SIG-M5 (cell line): Measurements from ENCODE around the gene HNRNPH3.
"Not testable (repeated sequence)": the region's sequence is repeated elsewhere in the genome, so short reads cannot be mapped to it uniquely, and the experiment has no call there.

Experiments
- DNase-seq: peaks from one replicate; lab custom pipeline; 2025; lab: John Stamatoyannopoulos, UW

Gene HNRNPH3

DNA sequence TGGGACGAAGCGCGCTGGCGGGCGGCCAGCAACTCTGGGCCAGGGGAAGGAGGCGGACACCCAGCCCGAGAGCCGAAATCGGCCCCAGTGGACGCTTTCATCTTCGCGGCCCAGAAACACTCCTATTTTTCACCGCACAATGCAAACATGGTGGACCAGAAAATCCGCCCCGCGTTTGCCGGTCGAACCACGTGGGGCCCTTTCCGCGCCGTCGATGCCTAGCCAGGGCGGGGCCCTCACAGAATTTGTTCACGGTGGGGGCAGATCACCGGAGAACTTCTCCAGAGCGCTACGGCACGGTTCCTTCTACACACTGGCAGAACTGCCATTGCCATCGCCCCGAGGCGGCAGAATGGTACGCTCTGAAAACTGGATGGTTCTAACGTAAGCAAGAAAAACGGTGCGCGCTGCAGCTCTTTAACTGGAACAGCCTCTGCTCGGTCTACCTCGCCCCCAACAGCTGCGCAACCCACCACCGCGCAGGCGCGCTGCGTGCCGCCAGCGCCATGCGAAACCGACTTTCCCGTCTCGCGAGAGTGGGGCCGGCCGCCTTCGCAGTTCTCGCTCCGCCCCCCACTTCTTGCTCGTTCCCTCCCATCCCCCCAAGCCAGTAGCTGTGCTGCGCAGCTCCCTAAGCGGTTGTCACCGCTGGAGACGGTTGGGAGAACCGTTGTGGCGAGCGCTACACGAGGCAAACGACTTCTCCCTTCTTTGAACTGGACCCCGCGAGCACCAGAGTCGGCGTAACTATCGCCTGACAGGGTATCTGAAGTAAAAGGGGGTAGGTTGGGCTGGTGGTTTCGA, at the start of gene HNRNPH3:
TSS of gene HNRNPH3 (plus strand) at position 610 of the 804 bp plus-strand sequence. CDS start 5,158 bp downstream, outside the sequence.
- peak; percentile 32 for DNase-seq

GRCh38 chr10:68284062-68285001, 47.5 kb upstream of the HNRNPH3 start:
- DNase-seq: no peak

DNA sequence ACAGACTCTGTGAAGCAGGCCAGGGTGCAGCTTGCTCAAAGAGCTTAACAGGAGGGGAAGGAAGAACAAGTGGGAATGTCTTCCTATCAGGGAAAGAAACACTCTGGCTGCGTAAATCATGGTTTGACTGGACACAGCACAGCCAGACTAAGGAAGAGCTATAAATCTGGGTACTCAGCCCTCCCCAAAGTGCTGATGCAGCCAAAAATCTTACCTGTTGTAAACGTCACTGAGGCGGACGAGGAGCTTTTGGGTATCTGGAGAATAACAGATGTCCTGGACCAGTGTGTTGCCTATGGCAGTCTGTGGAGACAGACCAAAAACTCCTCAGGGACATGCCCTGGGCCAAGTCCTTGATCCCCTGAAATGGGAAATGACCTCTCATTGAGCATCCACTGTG, 43.1 kb upstream of the HNRNPH3 start:
- no peak for DNase-seq

GRCh38 chr10:68290736-68291135, 41.1 kb upstream of the HNRNPH3 start:
- DNase-seq: no peak

DNA sequence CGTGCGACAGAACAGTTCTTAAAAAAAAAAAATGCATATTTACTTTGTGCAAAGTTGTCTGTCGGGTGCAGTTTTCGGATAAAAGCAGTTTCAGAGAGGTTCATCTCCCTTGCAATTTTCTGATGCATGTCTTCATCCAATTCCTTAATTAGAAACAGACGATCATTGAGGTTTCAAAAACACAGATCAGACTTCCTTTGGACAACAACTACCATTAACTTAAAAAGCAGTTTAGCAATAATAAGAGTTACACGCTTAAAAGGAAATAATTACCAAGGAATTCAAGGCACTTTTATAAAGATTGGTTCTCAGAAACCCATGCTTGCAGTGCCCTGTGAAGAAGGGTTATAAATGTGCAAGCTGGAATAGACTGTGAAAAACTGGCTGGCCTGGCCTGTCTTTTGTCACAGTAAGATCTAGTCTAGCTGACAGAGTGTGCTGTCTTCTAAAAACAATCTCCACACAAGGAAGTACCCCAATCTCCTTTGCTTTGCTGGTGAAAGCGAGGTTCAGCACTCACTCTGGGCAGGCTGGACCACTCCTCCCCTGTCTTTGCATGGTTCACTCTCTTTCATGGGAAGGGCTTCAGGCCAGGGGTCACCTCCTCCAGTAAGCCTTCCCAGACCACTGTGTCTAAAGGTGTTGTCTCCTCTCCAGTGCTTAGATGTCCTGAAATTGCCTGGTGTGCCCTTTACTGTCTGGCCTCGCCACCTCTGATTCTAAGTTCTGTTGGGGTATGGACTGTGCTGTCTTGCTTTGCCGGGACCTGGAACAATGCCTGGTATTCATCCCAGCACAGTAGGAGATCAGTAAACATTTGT, 34.8 kb upstream of the HNRNPH3 start:
- DNase-seq: no peak

- no peak for DNase-seq
These were observed 30.6 kb upstream of the HNRNPH3 start for GRCh38 chr10:68301301-68301700.

- no peak for DNase-seq
These were observed 29.9 kb upstream of the HNRNPH3 start for GRCh38 chr10:68301790-68302502.

- no peak for DNase-seq
These were observed 29.4 kb upstream of the HNRNPH3 start for GRCh38 chr10:68302503-68302823.

DNA sequence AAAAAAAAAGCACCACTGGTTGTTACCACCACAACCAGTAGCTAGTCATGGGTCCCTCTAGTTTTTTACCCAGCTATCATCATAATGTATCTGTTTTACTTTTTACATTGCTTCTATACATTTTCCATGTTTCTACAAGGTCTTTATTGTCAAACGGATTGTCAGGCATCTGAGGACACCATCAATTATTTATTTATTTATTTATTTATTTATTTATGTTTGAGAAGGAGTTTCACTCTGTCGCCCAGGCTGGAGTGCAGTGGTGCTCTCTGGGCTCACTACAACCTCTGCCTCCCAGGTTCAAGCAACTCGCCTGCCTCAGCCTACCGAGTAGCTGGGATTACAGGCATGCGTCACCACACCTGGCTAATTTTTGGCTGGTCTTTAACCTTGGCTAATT, 29.0 kb upstream of the HNRNPH3 start:
- DNase-seq: no peak

GRCh38 chr10:68303849-68304412, 27.9 kb upstream of the HNRNPH3 start:
- no peak for DNase-seq

- DNase-seq: no peak
These were observed 26.0 kb upstream of the HNRNPH3 start for GRCh38 chr10:68305854-68306253.

- no peak for DNase-seq
These were observed 21.3 kb upstream of the HNRNPH3 start for GRCh38 chr10:68310531-68310930.

DNA sequence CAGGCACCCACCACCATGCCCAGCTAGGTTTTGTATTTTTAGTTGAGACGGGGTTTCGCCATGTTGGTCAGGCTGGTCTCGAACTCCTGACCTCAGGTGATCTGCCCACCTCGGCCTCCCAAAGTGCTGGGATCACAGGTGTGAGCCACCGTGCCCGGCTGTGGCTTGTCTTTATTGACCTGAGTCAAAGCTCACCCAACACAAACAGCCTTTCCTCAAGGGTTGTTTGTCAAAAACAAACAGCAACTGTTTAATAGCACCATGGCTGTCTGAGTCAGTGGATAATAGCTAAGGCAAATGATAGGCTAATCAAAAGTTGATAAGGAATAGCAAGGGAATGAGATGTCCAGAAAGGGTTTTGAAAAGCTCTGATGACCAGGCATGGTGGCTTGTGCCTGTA, 16.9 kb upstream of the HNRNPH3 start:
- DNase-seq: not testable (repeated sequence)

GRCh38 chr10:68315582-68315981, 16.3 kb upstream of the HNRNPH3 start:
- no peak for DNase-seq

DNA sequence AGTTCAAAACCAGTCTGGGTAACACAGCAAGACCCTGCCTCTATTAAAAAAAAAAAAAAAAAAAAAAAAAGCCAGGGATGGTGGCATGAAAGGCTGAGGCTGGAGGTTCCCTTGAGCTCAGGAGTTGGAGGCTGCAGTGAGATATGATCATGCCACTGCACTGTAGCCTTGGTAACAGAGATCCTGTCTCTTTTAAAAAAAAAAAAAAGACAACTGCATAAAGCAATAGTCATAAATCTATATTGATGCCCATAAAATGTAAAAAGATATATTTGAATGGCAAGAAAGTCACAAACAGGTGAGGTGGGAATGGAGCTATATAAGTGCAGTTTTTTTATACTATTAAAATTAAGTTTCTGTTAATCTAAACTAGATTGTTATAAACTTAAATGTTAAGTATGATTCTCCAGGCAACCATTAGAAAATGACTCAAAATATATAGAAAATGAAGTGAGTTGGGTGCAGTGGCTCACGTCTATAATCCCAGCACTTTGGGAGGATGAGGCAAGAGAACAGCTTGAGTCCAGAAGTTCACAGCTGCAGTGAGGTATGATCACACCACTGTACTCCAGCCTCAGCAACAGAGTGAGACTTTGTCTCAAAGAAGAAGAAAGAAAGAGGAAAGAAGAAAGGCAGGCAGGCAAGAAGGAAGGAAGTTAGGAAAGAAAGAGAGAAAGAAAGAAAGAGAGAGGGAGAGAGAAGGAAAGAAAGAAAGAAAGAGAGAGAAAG, 13.4 kb upstream of the HNRNPH3 start:
- no peak for DNase-seq

DNA sequence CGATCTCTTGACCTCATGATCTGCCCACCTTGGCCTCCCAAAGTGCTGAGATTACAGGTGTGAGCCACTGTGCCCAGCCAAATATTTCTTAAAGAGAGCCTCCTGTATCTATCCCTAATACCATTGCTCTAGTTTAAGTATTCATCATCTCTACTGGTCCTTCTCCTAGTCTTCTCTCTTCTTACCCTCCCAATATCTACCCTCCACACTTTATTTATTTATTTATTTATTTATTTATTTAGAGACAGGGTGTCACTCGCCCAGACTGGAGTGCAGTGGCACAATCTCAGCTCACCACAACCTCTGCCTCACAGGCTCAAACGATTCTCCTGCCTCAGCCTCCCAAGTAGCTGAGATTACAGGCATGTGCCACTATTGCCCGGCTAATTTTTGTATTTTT, 7.5 kb upstream of the HNRNPH3 start:
- not testable (repeated sequence) for DNase-seq

DNA sequence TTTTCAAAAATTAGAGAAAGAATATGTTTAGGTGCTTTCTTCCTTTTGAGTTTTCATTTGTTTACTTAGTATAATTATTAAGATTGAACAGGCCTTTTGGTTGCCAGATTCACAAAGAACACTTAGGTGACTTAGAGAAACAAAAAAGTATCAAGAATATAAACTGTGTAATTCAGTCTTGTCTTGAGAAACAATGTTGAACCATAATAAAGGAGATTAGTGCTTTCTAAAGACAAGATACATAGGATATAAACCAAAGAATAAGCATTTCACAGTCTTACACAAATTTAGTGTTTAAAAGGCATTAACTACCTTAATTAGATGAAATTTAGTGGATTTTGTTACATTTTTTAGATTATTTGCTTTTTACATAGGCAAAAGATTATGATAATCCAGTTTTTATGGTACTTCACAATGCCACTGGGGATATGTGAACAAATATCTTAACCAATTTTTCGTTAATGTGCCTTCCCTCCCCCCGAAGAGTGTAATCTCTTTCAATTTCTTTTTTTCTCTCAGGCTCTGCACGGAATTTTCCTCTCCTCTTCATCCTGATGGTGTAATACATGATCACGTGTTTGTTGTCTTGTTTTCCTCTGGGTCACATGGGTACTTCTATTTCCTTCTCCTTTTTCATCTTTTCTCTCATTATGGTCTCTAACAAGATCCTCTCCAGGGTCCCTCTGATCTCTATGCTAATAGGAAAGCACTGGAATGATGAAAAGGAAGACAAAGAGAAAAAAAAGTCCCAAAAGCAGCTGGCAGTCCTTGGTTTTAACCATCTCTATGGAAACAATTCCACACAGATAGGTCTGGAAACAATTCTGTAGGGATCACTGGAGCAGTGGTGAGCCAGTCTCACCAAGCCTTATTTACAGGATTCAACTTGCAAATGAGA, 3.7 kb upstream of the HNRNPH3 start:
- DNase-seq: peak; percentile 11

DNA sequence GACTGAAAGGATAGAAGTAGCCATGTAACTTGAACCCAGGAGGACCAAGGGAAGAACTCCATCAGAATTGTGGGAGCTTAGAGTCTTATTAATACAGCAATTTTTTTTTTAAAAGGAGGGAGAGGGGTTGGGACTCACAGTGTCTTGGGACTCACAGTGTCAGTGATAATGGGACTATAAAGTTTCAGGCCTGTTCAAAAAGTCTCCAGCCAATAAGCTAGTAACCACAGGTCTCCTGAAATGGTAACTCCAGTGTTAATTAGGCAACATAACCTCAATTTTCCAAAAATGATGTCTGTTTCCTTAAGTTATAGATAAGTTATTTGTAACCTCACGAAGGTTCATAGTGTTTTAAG, 2.4 kb upstream of the HNRNPH3 start:
- no peak for DNase-seq

DNA sequence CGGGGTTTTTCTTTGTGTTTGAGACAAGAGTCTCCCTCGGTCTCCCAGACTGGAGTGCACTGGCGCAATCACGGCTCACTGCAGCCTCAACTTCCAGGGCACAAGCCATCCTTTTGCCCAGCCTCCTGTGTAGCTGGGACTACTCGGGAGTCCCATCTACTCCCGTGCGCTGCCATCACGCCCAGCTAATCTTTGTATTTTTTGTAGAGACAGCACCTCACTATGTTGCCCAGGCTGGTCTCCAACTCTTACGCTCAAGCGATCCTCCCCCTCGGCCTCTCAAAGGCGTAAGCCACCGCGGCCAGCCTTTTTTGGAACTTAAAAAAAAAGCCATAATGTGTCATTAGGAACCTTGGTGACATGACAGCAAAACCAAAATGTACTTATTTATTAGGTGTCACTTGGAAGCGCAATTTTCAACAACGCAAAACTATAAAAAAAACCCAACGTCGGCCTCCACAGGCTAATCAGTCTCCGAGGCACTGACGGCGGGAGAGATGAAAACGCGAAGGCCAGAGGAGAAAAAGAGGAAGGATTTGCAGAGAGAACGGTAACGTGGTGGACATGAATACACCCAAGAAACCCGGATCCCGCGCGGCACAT, 911 bp upstream of the HNRNPH3 start:
- DNase-seq: no peak
